Retinal pigment epithelial cell (primary cell): ENCODE results near the gene ODAD2.
"Not testable (repeated sequence)": the region's sequence is repeated elsewhere in the genome, so short reads cannot be mapped to it uniquely, and the experiment has no call there.

Experiments
- DNase-seq: peaks from one replicate; pipeline ENCODE4 v3.0.0-alpha.2; 2010; ENCODE audit warnings: low read depth
- H3K4me3 ChIP-seq: 2 replicates; pipeline ENCODE4 v1.5.1; 2011; ENCODE audit warnings: mild to moderate bottlenecking, low read length, control low read depth, moderate library complexity
- TF ChIP-seq, protein P1 (sequence below): conservative IDR thresholded peaks from 2 replicates; pipeline ENCODE4 v1.5.1; 2011; ENCODE audit warnings: low read depth, low read length, control low read depth, inconsistent platforms

ODAD2 gene

DNA sequence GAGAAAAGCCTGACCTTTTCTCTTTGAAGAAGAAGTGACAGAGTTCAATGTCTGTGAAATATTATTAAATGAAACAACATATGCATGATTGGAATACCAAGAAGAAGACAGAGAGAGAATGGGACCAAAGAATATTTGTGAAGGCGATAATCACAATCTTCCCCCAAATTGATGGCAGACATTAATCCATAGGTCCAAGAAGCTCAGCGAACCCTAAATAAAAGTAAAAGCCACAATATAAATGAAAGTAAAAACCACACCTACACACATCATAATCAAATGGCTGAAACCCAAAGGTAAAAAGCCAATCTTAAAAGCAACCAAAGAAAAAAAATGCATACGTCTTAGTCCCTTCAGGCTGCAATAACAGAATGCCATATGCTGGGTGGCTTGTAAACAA is 84.0 kb downstream of the ODAD2 start:
- no peak for DNase-seq
- H3K4me3 ChIP-seq, result no peak overlapping the region
- TF ChIP-seq, protein P1, sequence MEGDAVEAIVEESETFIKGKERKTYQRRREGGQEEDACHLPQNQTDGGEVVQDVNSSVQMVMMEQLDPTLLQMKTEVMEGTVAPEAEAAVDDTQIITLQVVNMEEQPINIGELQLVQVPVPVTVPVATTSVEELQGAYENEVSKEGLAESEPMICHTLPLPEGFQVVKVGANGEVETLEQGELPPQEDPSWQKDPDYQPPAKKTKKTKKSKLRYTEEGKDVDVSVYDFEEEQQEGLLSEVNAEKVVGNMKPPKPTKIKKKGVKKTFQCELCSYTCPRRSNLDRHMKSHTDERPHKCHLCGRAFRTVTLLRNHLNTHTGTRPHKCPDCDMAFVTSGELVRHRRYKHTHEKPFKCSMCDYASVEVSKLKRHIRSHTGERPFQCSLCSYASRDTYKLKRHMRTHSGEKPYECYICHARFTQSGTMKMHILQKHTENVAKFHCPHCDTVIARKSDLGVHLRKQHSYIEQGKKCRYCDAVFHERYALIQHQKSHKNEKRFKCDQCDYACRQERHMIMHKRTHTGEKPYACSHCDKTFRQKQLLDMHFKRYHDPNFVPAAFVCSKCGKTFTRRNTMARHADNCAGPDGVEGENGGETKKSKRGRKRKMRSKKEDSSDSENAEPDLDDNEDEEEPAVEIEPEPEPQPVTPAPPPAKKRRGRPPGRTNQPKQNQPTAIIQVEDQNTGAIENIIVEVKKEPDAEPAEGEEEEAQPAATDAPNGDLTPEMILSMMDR, result no peak

DNA sequence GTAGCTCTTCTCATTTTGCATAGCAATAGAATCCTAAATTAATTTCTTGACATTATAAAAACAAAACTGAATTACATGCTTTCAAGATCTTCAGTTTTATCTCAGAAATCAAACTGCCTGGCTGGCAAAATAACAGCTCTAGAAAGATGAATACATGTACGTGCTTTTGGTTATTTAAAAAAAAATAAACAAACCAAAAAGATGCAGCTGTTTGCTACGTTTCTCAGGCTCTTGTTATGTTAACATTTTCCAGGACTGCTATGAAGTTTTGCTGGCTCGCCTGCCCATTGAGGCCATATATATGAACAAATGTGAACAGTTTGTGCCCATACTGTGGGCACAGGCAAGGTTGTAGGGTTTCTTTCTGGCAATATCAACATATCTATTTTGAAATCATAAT is 86.6 kb downstream of the ODAD2 start:
- TF ChIP-seq, protein P1, result no peak
- DNase-seq, result no peak
- H3K4me3 ChIP-seq, result no peak overlapping the region

DNA sequence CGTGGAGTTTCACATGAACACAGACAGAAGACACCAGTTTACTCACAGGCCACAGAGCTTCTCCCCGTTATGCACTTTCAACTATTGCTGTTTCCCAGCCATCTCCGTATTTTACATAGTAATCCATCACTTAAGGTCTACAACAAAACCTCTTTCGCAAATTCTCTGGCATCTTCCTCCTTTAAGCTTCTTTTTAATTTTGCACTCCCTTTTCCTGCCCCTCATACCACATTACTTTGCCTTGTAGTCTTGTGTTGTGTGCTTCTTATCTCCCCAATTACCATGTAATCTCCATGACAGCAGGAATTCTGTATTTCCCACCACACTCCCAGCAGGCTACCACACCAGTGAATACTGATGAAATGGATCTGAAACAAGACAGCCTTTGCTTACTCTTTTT is 87.3 kb downstream of the ODAD2 start:
- TF ChIP-seq, protein P1, result no peak
- no peak overlapping the region for H3K4me3 ChIP-seq
- peak; percentile 3 for DNase-seq

DNA sequence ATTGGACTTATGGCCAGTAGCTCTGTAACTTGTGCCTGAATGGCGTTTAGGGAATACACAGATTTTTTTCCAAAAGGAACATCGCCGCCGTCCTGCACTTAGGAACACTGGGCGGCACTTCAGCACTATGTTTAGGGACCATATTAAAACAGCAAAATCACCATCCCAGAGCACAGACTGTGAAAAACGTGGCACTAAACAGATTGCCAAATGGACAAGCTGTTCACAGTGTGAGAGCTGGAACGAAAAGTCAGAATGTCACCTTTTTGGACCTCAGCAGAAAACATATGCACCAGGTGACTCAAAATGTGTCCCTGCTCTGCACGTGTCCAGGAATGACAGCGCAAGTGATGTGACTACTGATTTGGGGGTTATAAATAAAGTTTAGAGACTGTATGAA is 87.9 kb downstream of the ODAD2 start:
- DNase-seq, result no peak
- TF ChIP-seq, protein P1, result no peak

DNA sequence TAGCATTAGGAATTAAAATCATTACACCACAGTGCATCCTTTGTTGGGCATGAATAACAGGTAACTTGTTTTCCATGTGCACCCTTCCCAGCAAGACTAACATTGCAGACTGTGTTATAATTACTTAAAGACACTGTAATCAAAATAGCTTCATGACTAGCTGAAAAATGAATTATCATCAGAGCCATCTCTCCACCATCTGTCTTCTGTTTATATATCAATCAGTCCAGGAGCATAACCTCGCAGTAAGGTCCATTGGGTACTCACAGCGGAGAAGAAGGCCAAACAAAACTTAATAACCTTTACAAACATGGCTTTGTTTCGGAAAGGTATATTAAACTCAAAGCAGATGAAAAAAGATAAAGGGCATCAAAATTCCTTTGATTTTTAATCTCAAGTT is 90.6 kb downstream of the ODAD2 start:
- TF ChIP-seq, protein P1, result no peak
- DNase-seq, result no peak

More for the DNA sequence above, 87.9 kb downstream of the ODAD2 start:
- no peak overlapping the region for H3K4me3 ChIP-seq

DNA sequence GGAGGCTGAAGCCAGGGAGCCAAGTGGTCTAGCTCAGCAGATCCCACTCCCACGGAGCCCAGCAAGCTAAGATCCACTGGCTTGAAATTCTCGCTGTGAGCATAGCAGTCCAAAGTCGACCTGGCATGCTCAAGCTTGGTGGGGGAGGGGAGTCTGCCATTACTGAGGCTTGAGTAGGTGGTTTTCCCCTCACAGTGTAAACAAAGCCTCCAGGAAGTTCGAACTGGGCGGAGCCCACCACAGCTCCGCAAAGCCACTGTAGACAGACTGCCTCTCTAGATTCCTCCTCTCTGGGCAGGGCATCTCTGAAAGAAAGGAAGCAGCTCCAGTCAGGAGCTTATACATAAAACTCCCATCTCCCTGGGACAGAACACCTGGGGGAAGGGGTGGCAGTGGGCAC is 99.4 kb downstream of the ODAD2 start:
- DNase-seq, H3K4me3 ChIP-seq: not testable (repeated sequence)

More for the DNA sequence above, 90.6 kb downstream of the ODAD2 start:
- H3K4me3 ChIP-seq, result no peak overlapping the region

DNA sequence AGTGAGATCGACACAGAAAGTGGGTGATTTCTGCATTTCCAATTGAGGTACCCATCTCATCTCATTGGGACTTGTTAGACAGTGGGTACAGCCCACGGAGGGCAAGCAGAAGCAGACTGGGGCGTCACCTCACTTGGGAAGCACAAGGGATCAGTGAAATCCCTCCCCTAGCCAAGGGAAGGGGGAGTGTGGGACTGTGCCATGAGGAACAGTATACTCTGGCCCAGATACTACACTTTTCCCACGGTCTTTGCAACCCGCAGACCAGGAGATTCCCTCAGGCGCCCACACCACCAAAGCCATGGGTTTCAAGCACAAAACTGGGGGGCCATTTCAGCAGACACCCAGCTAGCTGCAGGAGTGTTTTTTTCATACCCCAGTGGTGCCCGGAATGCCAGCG is 99.8 kb downstream of the ODAD2 start:
- TF ChIP-seq, protein P1, result no peak
- H3K4me3 ChIP-seq, result no peak overlapping the region
- no peak for DNase-seq
